SK-N-SH (cell line): ENCODE data around the gene KEL. TPM values are rescaled to one million over a fixed set of nuclear protein-coding genes. Genes with fewer than 3 reads are reported as not detected.

Experiments
- CTCF ChIA-PET: fragments of 300-600, 350-600 bp; formaldehyde crosslinking; extraction: SDS; loops from one replicate; lab custom pipeline; 2021; lab: Yijun Ruan, JAX
- POLR2A ChIA-PET: fragments of 350-600 bp; sonication (Branson Sonifier 250); formaldehyde crosslinking; extraction: SDS; loops from one replicate; lab custom pipeline; 2020; ENCODE audit warnings: antibody characterized with exemption, inconsistent platforms; lab: Yijun Ruan, JAX
- DNase-seq: peaks from one replicate; pipeline ENCODE4 v3.0.0; 2012
- H2AFZ ChIP-seq: fragments of 200-600 bp; sonication (generic); 2 replicates; pipeline ENCODE4 v1.8.1; 2016; ENCODE audit warnings: antibody characterized with exemption, mild to moderate bottlenecking, low read depth
- H3F3A ChIP-seq: fragments of 200-600 bp; sonication (generic); replicated peaks from 2 replicates; pipeline ENCODE3; 2016; ENCODE audit warnings: antibody characterized with exemption, mild to moderate bottlenecking; ENCODE audit not compliant: insufficient read depth
- H3K27ac ChIP-seq, 2 experiments: fragments of 200-500 bp in 1 of 2; fragments of 200-600 bp in 1 of 2; sonication (Bioruptor generic) in 1 of 2; sonication (generic), shearing (Covaris generic) in 1 of 2; 2 replicates each; pipeline versions ENCODE4 v1.5.1 to v1.6.1; 2014 to 2016; ENCODE audit warnings: low read depth in 2 of 2, inconsistent platforms in 1 of 2, low read length in 1 of 2, mild to moderate bottlenecking in 1 of 2, mixed read lengths in 1 of 2
- H3K27me3 ChIP-seq: fragments of 200-600 bp; sonication (generic), shearing (Covaris generic); 2 replicates; pipeline ENCODE4 v1.6.1; 2016; ENCODE audit warnings: mixed run types; ENCODE audit not compliant: insufficient read depth
- H3K36me3 ChIP-seq, 2 experiments: fragments of 200-500 bp in 1 of 2; fragments of 200-600 bp in 1 of 2; sonication (Bioruptor generic) in 1 of 2; sonication (generic) in 1 of 2; replicated peaks in 1 of 2; 2 replicates each; pipeline versions ENCODE3 to v1.5.1; 2014 to 2016; ENCODE audit warnings: low read length in 1 of 2, mild to moderate bottlenecking in 1 of 2; ENCODE audit not compliant: insufficient read depth in 2 of 2, control insufficient read depth in 1 of 2
- H3K4me1 ChIP-seq, 2 experiments: fragments of 200-500 bp in 1 of 2; fragments of 200-600 bp in 1 of 2; sonication (Bioruptor generic) in 1 of 2; sonication (generic), shearing (Covaris generic) in 1 of 2; 2 replicates each; pipeline versions ENCODE4 v1.5.1 to v1.6.1; 2014 to 2016; ENCODE audit warnings: low read depth in 1 of 2, low read length in 1 of 2, mixed run types in 1 of 2; ENCODE audit not compliant: insufficient read depth in 2 of 2, control insufficient read depth in 1 of 2
- H3K4me2 ChIP-seq: fragments of 200-600 bp; sonication (generic), shearing (Covaris generic); 2 replicates; pipeline ENCODE4 v1.6.1; 2017; ENCODE audit warnings: mixed run types
- H3K4me3 ChIP-seq, 2 experiments: fragments of 200-500 bp in 1 of 2; fragments of 200-600 bp in 1 of 2; sonication (Bioruptor generic) in 1 of 2; sonication (generic), shearing (Covaris generic) in 1 of 2; 2 replicates each; pipeline versions ENCODE4 v1.5.1 to v1.8.1; 2014 to 2016; ENCODE audit warnings: low read depth in 2 of 2, inconsistent platforms in 1 of 2, low read length in 1 of 2, mild to moderate bottlenecking in 1 of 2, mixed read lengths in 1 of 2, moderate library complexity in 1 of 2
- H3K79me2 ChIP-seq: fragments of 200-600 bp; sonication (generic); 2 replicates; pipeline ENCODE4 v1.8.1; 2017; ENCODE audit warnings: mild to moderate bottlenecking; ENCODE audit not compliant: insufficient read depth
- H3K9ac ChIP-seq: fragments of 200-600 bp; sonication (generic); 2 replicates; pipeline ENCODE4 v1.6.1; 2017; ENCODE audit warnings: mixed run types
- H3K9me2 ChIP-seq: fragments of 200-600 bp; sonication (generic); 2 replicates; pipeline ENCODE4 v1.6.1; 2017; ENCODE audit warnings: mixed run types
- H3K9me3 ChIP-seq: fragments of 200-600 bp; sonication (generic); 2 replicates; pipeline ENCODE4 v1.6.1; 2017; ENCODE audit warnings: mixed run types, mild to moderate bottlenecking, moderate library complexity
- H4K20me1 ChIP-seq: fragments of 200-600 bp; sonication (generic); 2 replicates; pipeline ENCODE4 v1.6.1; 2017; ENCODE audit warnings: mild to moderate bottlenecking, mixed run types; ENCODE audit not compliant: insufficient read depth
- CTCF ChIP-seq: fragments of 200-600 bp; sonication (generic); IDR thresholded peaks from 2 replicates; pipeline ENCODE4 v1.6.1; 2017; ENCODE audit warnings: antibody characterized with exemption, mild to moderate bottlenecking, moderate library complexity
- ELF1 ChIP-seq: IDR thresholded peaks from 2 replicates; pipeline ENCODE4 v1.4.0; 2012
- EZH2phosphoT487 ChIP-seq: fragments of 200-600 bp; sonication (generic); IDR thresholded peaks from 2 replicates; pipeline ENCODE4 v1.6.1; 2017; ENCODE audit warnings: low read depth, mixed run types, mild to moderate bottlenecking, antibody characterized with exemption, moderate library complexity, borderline replicate concordance
- FOXJ3 ChIP-seq: sonication (generic); formaldehyde crosslinking; IDR thresholded peaks from 2 replicates; pipeline ENCODE4 v1.5.1; 2020; ENCODE audit warnings: mild to moderate bottlenecking, missing genetic modification reagents
- GABPA ChIP-seq: IDR thresholded peaks from 2 replicates; pipeline ENCODE4 v1.4.0; 2012; ENCODE audit warnings: low read depth, mild to moderate bottlenecking
- IRF3 ChIP-seq: fragments of 150-350 bp; IDR thresholded peaks from 2 replicates; pipeline ENCODE4 v1.6.1; 2016; ENCODE audit warnings: mild to moderate bottlenecking, low read depth, low read length
- MAX ChIP-seq: IDR thresholded peaks from 2 replicates; pipeline ENCODE4 v1.4.0; 2012; ENCODE audit warnings: low read depth
- MEF2A ChIP-seq: IDR thresholded peaks from 2 replicates; pipeline ENCODE4 v1.4.0; 2012; ENCODE audit warnings: low read depth, borderline replicate concordance
- MXI1 ChIP-seq: IDR thresholded peaks from 2 replicates; pipeline ENCODE4 v1.6.1; 2012; ENCODE audit warnings: mild to moderate bottlenecking, low read depth, low read length, improper control_type of control experiment
- NFIC ChIP-seq: IDR thresholded peaks from 2 replicates; pipeline ENCODE4 v1.4.0; 2012; ENCODE audit warnings: borderline replicate concordance
- PBX3 ChIP-seq: IDR thresholded peaks from 2 replicates; pipeline ENCODE4; 2012
- POLR2AphosphoS5 ChIP-seq: IDR thresholded peaks from 2 replicates; pipeline ENCODE4 v1.6.1; 2012; ENCODE audit warnings: low read depth, low read length
- RCOR1 ChIP-seq: fragments of 150-350 bp; IDR thresholded peaks from 2 replicates; pipeline ENCODE4 v1.6.1; 2017; ENCODE audit warnings: antibody characterized with exemption, low read length
- SIN3A ChIP-seq: IDR thresholded peaks from 2 replicates; pipeline ENCODE4 v1.6.1; 2012; ENCODE audit warnings: low read depth, mild to moderate bottlenecking, low read length, moderate library complexity, borderline replicate concordance
- TCF12 ChIP-seq: IDR thresholded peaks from 2 replicates; pipeline ENCODE4 v1.4.0; 2012
- USF1 ChIP-seq: IDR thresholded peaks from 2 replicates; pipeline ENCODE4 v1.4.0; 2012; ENCODE audit warnings: low read depth, borderline replicate concordance
- USF2 ChIP-seq: fragments of 150-350 bp; IDR thresholded peaks from 2 replicates; pipeline ENCODE4 v1.6.1; 2017; ENCODE audit warnings: antibody characterized with exemption, low read length, low read depth, borderline replicate concordance
- YY1 ChIP-seq: IDR thresholded peaks from 2 replicates; pipeline ENCODE4 v1.4.0; 2012; ENCODE audit warnings: low read depth, mild to moderate bottlenecking
- WGBS: methylation state at CpG from one replicate; pipeline ENCODE4 v1.1.6; 2017; ENCODE audit warnings: low lambda C conversion rate; 5-methylcytosine and 5-hydroxymethylcytosine counted together
- polyA plus RNA-seq, 3 experiments: library from polyadenylated mRNA; depleted of rRNA; stranded (reverse); fragments of >200 nt; gene quantifications; 2 replicates each; pipeline ENCODE4 v1.2.3, GENCODE V29; 2012

The KEL gene
- polyA plus RNA-seq, 1 of the 3 experiments (the other 2 are of a cell fraction): 0.05 TPM

- H3K9ac ChIP-seq: no peak overlapping the region
- no peak overlapping the region for H3K27ac ChIP-seq
- no peak for DNase-seq
- TF ChIP-seq SIN3A (no peak), PBX3 (no peak), YY1 (no peak), NFIC (no peak), GABPA (no peak), USF2 (no peak), ELF1 (no peak), USF1 (no peak), TCF12 (no peak), POLR2AphosphoS5 (no peak), MEF2A (no peak), IRF3 (no peak), CTCF (no peak), MXI1 (no peak), EZH2phosphoT487 (no peak), FOXJ3 (CRISPR knock-in tag) (no peak), RCOR1 (no peak), MAX (no peak)
- H2AFZ ChIP-seq: no peak overlapping the region
- no peaks in the 10 kb centered on the region for H3F3A ChIP-seq
- H3K27me3 ChIP-seq: peaks cover 40% of the 10 kb centered on the region
- CTCF ChIA-PET: interaction anchor here (1.3 kb wide), 1 partner anchor 272 kb away, joined by 3 read pairs; no protein-coding TSS in a partner anchor
- H3K9me3 ChIP-seq: no peaks in the 10 kb centered on the region
- POLR2A ChIA-PET: no interaction called here
- no peaks in the 10 kb centered on the region for H3K79me2 ChIP-seq
- H3K4me2 ChIP-seq: no peak overlapping the region
- H3K36me3 ChIP-seq: no peaks in the 10 kb centered on the region
- H3K4me3 ChIP-seq: no peak overlapping the region
- no peaks in the 10 kb centered on the region for H4K20me1 ChIP-seq
- no peaks in the 10 kb centered on the region for H3K9me2 ChIP-seq
- peaks cover 0 to 10% of the 10 kb centered on the region in 2 experiments; a peak in 2 of 4 replicates for H3K4me1 ChIP-seq
- 34% methylated on average over 6 of the region's 6 CpGs for WGBS
Measured at GRCh38 chr7:142942746-142943145, 19.4 kb downstream of the KEL start.
